Adrenal gland (tissue), 5 donors: ENCODE data around the gene TBC1D3B.

Experiments
- POLR2A ChIP-seq, 2 donors: fragments of 450-650 bp; IDR thresholded peaks; one replicate each; pipeline ENCODE4 v1.6.1; 2017; ENCODE audit warnings: antibody characterized with exemption in 2 of 2, mild to moderate bottlenecking in 2 of 2, moderate library complexity in 1 of 2
- TF ChIP-seq, protein P1 (sequence below), 6 experiments: fragments of 450-650 bp in 4 of 6; fragments of 200-600 bp in 2 of 6; sonication (generic) in 1 of 6; IDR thresholded peaks; 1 replicate in 5 of 6; 2 replicates in 1 of 6; pipeline versions ENCODE4 v1.5.1 to v1.8.0; 2016 to 2021; ENCODE audit warnings: antibody characterized with exemption in 6 of 6, mild to moderate bottlenecking in 2 of 6, moderate library complexity in 1 of 6
- donor health status: DM: no; HTN: no; CAD: no.

DNA sequence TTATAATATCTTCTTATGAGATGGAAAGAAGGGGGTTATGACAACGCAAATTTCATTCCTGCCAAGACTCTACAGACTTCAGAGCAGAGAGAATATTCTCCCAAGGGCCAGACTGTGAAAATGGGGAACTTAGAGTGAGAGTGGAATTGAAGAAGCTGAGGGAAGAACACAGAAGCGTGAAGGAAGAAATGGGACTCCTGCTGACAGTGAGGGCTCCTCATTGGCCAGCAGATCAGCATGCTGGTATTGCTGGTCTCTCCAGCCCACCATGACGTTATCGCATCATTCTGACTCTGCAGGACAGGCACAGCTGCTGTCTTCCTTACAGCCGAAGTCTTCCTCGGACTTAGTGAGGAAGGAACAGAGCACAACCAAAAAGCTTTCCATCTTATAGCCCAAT lies 48.5 kb downstream of the TBC1D3B start:
- TF ChIP-seq, protein P1, sequence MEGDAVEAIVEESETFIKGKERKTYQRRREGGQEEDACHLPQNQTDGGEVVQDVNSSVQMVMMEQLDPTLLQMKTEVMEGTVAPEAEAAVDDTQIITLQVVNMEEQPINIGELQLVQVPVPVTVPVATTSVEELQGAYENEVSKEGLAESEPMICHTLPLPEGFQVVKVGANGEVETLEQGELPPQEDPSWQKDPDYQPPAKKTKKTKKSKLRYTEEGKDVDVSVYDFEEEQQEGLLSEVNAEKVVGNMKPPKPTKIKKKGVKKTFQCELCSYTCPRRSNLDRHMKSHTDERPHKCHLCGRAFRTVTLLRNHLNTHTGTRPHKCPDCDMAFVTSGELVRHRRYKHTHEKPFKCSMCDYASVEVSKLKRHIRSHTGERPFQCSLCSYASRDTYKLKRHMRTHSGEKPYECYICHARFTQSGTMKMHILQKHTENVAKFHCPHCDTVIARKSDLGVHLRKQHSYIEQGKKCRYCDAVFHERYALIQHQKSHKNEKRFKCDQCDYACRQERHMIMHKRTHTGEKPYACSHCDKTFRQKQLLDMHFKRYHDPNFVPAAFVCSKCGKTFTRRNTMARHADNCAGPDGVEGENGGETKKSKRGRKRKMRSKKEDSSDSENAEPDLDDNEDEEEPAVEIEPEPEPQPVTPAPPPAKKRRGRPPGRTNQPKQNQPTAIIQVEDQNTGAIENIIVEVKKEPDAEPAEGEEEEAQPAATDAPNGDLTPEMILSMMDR (IDR thresholded peaks at IDR 0.05): no peak
- no peak for TF ChIP-seq POLR2A (IDR thresholded peaks at IDR 0.05)
